SK-N-SH (cell line): ENCODE results near the gene RBM19. TPM values are rescaled to one million over a fixed set of nuclear protein-coding genes. Genes with fewer than 3 reads are reported as not detected.

Experiments used
- CTCF ChIA-PET: fragments of 300-600, 350-600 bp; formaldehyde crosslinking; extraction: SDS; loops from one replicate; lab custom pipeline; 2021; lab: Yijun Ruan, JAX
- POLR2A ChIA-PET: fragments of 350-600 bp; sonication (Branson Sonifier 250); formaldehyde crosslinking; extraction: SDS; loops from one replicate; lab custom pipeline; 2020; ENCODE audit warnings: antibody characterized with exemption, inconsistent platforms; lab: Yijun Ruan, JAX
- DNase-seq: peaks from one replicate; pipeline ENCODE4 v3.0.0; 2012
- H2AFZ ChIP-seq: fragments of 200-600 bp; sonication (generic); 2 replicates; pipeline ENCODE4 v1.8.1; 2016; ENCODE audit warnings: antibody characterized with exemption, mild to moderate bottlenecking, low read depth
- H3F3A ChIP-seq: fragments of 200-600 bp; sonication (generic); replicated peaks from 2 replicates; pipeline ENCODE3; 2016; ENCODE audit warnings: antibody characterized with exemption, mild to moderate bottlenecking; ENCODE audit not compliant: insufficient read depth
- H3K27ac ChIP-seq, 2 experiments: fragments of 200-500 bp in 1 of 2; fragments of 200-600 bp in 1 of 2; sonication (Bioruptor generic) in 1 of 2; sonication (generic), shearing (Covaris generic) in 1 of 2; 2 replicates each; pipeline versions ENCODE4 v1.5.1 to v1.6.1; 2014 to 2016; ENCODE audit warnings: low read depth in 2 of 2, inconsistent platforms in 1 of 2, low read length in 1 of 2, mild to moderate bottlenecking in 1 of 2, mixed read lengths in 1 of 2
- H3K27me3 ChIP-seq: fragments of 200-600 bp; sonication (generic), shearing (Covaris generic); 2 replicates; pipeline ENCODE4 v1.6.1; 2016; ENCODE audit warnings: mixed run types; ENCODE audit not compliant: insufficient read depth
- H3K36me3 ChIP-seq, 2 experiments: fragments of 200-500 bp in 1 of 2; fragments of 200-600 bp in 1 of 2; sonication (Bioruptor generic) in 1 of 2; sonication (generic) in 1 of 2; replicated peaks in 1 of 2; 2 replicates each; pipeline versions ENCODE3 to v1.5.1; 2014 to 2016; ENCODE audit warnings: low read length in 1 of 2, mild to moderate bottlenecking in 1 of 2; ENCODE audit not compliant: insufficient read depth in 2 of 2, control insufficient read depth in 1 of 2
- H3K4me1 ChIP-seq, 2 experiments: fragments of 200-500 bp in 1 of 2; fragments of 200-600 bp in 1 of 2; sonication (Bioruptor generic) in 1 of 2; sonication (generic), shearing (Covaris generic) in 1 of 2; 2 replicates each; pipeline versions ENCODE4 v1.5.1 to v1.6.1; 2014 to 2016; ENCODE audit warnings: low read depth in 1 of 2, low read length in 1 of 2, mixed run types in 1 of 2; ENCODE audit not compliant: insufficient read depth in 2 of 2, control insufficient read depth in 1 of 2
- H3K4me2 ChIP-seq: fragments of 200-600 bp; sonication (generic), shearing (Covaris generic); 2 replicates; pipeline ENCODE4 v1.6.1; 2017; ENCODE audit warnings: mixed run types
- H3K4me3 ChIP-seq, 2 experiments: fragments of 200-500 bp in 1 of 2; fragments of 200-600 bp in 1 of 2; sonication (Bioruptor generic) in 1 of 2; sonication (generic), shearing (Covaris generic) in 1 of 2; 2 replicates each; pipeline versions ENCODE4 v1.5.1 to v1.8.1; 2014 to 2016; ENCODE audit warnings: low read depth in 2 of 2, inconsistent platforms in 1 of 2, low read length in 1 of 2, mild to moderate bottlenecking in 1 of 2, mixed read lengths in 1 of 2, moderate library complexity in 1 of 2
- H3K79me2 ChIP-seq: fragments of 200-600 bp; sonication (generic); 2 replicates; pipeline ENCODE4 v1.8.1; 2017; ENCODE audit warnings: mild to moderate bottlenecking; ENCODE audit not compliant: insufficient read depth
- H3K9ac ChIP-seq: fragments of 200-600 bp; sonication (generic); 2 replicates; pipeline ENCODE4 v1.6.1; 2017; ENCODE audit warnings: mixed run types
- H3K9me2 ChIP-seq: fragments of 200-600 bp; sonication (generic); 2 replicates; pipeline ENCODE4 v1.6.1; 2017; ENCODE audit warnings: mixed run types
- H3K9me3 ChIP-seq: fragments of 200-600 bp; sonication (generic); 2 replicates; pipeline ENCODE4 v1.6.1; 2017; ENCODE audit warnings: mixed run types, mild to moderate bottlenecking, moderate library complexity
- H4K20me1 ChIP-seq: fragments of 200-600 bp; sonication (generic); 2 replicates; pipeline ENCODE4 v1.6.1; 2017; ENCODE audit warnings: mild to moderate bottlenecking, mixed run types; ENCODE audit not compliant: insufficient read depth
- ELF1 ChIP-seq: IDR thresholded peaks from 2 replicates; pipeline ENCODE4 v1.4.0; 2012
- EP300 ChIP-seq, 2 experiments: IDR thresholded peaks; 2 replicates each; pipeline versions ENCODE4 v1.4.0 to v1.6.1; 2012; ENCODE audit warnings: borderline replicate concordance in 1 of 2, low read depth in 1 of 2, low read length in 1 of 2
- EZH2phosphoT487 ChIP-seq: fragments of 200-600 bp; sonication (generic); IDR thresholded peaks from 2 replicates; pipeline ENCODE4 v1.6.1; 2017; ENCODE audit warnings: low read depth, mixed run types, mild to moderate bottlenecking, antibody characterized with exemption, moderate library complexity, borderline replicate concordance
- FOXJ3 ChIP-seq: sonication (generic); formaldehyde crosslinking; IDR thresholded peaks from 2 replicates; pipeline ENCODE4 v1.5.1; 2020; ENCODE audit warnings: mild to moderate bottlenecking, missing genetic modification reagents
- NFIC ChIP-seq: IDR thresholded peaks from 2 replicates; pipeline ENCODE4 v1.4.0; 2012; ENCODE audit warnings: borderline replicate concordance
- NRF1 ChIP-seq: IDR thresholded peaks from 2 replicates; pipeline ENCODE4 v1.6.1; 2012; ENCODE audit warnings: low read depth, mild to moderate bottlenecking, low read length
- POLR2AphosphoS5 ChIP-seq: IDR thresholded peaks from 2 replicates; pipeline ENCODE4 v1.6.1; 2012; ENCODE audit warnings: low read depth, low read length
- RCOR1 ChIP-seq: fragments of 150-350 bp; IDR thresholded peaks from 2 replicates; pipeline ENCODE4 v1.6.1; 2017; ENCODE audit warnings: antibody characterized with exemption, low read length
- SMC3 ChIP-seq: IDR thresholded peaks from 2 replicates; pipeline ENCODE4 v1.6.1; 2012; ENCODE audit warnings: low read depth, low read length, improper control_type of control experiment
- USF2 ChIP-seq: fragments of 150-350 bp; IDR thresholded peaks from 2 replicates; pipeline ENCODE4 v1.6.1; 2017; ENCODE audit warnings: antibody characterized with exemption, low read length, low read depth, borderline replicate concordance
- ZBTB33 ChIP-seq: IDR thresholded peaks from 2 replicates; pipeline ENCODE4 v1.4.0; 2012; ENCODE audit warnings: low read depth, borderline replicate concordance
- WGBS: methylation state at CpG from one replicate; pipeline ENCODE4 v1.1.6; 2017; ENCODE audit warnings: low lambda C conversion rate; 5-methylcytosine and 5-hydroxymethylcytosine counted together
- polyA plus RNA-seq, 3 experiments: library from polyadenylated mRNA; depleted of rRNA; stranded (reverse); fragments of >200 nt; gene quantifications; 2 replicates each; pipeline ENCODE4 v1.2.3, GENCODE V29; 2012
- TF ChIP-seq, protein P1 (sequence below): fragments of 200-600 bp; sonication (generic); IDR thresholded peaks from 2 replicates; pipeline ENCODE4 v1.6.1; 2017; ENCODE audit warnings: antibody characterized with exemption, mild to moderate bottlenecking, moderate library complexity

The RBM19 gene
- polyA plus RNA-seq, 1 of the 3 experiments (the other 2 are of a cell fraction), result 16.6 TPM

- TF ChIP-seq, protein P1, sequence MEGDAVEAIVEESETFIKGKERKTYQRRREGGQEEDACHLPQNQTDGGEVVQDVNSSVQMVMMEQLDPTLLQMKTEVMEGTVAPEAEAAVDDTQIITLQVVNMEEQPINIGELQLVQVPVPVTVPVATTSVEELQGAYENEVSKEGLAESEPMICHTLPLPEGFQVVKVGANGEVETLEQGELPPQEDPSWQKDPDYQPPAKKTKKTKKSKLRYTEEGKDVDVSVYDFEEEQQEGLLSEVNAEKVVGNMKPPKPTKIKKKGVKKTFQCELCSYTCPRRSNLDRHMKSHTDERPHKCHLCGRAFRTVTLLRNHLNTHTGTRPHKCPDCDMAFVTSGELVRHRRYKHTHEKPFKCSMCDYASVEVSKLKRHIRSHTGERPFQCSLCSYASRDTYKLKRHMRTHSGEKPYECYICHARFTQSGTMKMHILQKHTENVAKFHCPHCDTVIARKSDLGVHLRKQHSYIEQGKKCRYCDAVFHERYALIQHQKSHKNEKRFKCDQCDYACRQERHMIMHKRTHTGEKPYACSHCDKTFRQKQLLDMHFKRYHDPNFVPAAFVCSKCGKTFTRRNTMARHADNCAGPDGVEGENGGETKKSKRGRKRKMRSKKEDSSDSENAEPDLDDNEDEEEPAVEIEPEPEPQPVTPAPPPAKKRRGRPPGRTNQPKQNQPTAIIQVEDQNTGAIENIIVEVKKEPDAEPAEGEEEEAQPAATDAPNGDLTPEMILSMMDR, result no peak
- no peak for TF ChIP-seq POLR2AphosphoS5
- TF ChIP-seq EZH2phosphoT487, result no peak
- no peak for TF ChIP-seq FOXJ3 (CRISPR knock-in tag)
Observed at GRCh38 chr12:113921430-113921829, 44.7 kb downstream of the RBM19 start (continued).

DNA sequence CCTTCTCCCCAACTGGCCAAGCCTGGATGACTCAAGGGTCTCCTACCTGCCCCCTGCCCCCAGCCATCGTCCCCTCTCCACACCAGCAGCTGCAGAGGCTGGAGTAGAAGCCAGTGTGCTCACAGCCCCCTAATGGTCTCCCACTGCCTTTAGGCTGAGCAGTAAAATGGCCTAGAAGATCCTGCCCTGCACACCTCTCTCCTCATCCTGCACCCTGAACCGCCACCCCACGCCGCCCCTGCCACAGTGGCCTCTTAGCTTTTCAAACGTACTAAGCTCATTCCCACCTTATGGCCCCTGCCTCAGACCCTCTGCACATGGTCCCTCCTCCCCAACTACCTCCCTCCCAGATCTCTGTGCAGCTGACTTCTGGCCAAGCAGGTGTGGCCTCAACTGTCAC, 46.3 kb downstream of the RBM19 start:
- POLR2A ChIA-PET, result no interaction called here
- Histone ChIP-seq H3K27me3 (no peaks in the 10 kb centered on the region), H3K4me2 (no peak overlapping the region), H3K27ac (no peak overlapping the region), H4K20me1 (no peaks in the 10 kb centered on the region), H3K9ac (no peak overlapping the region), H3K9me3 (no peaks in the 10 kb centered on the region), H3K4me1 (no peaks in the 10 kb centered on the region), H3K79me2 (no peaks in the 10 kb centered on the region), H3K4me3 (no peak overlapping the region), H3K36me3 (peaks cover 7 to 34% of the 10 kb centered on the region in 2 experiments), H3K9me2 (no peaks in the 10 kb centered on the region), H3F3A (no peaks in the 10 kb centered on the region), H2AFZ (no peak overlapping the region)
- no peak for DNase-seq
- 96% methylated on average over 5 of the region's 5 CpGs for WGBS
- CTCF ChIA-PET, result interaction anchor here (0.6 to 2.7 kb wide), 2 partner anchors 30 to 458 kb away, joined by 3 to 11 read pairs; no protein-coding TSS in a partner anchor
- no peak for TF ChIP-seq SMC3
- TF ChIP-seq USF2, result no peak
- no peak for TF ChIP-seq ELF1
- no peak for TF ChIP-seq EP300 (IDR thresholded peaks at IDR 0.05; ENCODE audit: borderline replicate concordance in 1 of 2, low read depth in 1 of 2, low read length in 1 of 2)
- TF ChIP-seq RCOR1, result no peak
- no peak for TF ChIP-seq NFIC
- TF ChIP-seq NRF1, result no peak
- no peak for TF ChIP-seq ZBTB33
- TF ChIP-seq, all 33 proteins: peak for 0
